ENCODE measurements around the gene UNC13B.

UNC13B gene

DNA sequence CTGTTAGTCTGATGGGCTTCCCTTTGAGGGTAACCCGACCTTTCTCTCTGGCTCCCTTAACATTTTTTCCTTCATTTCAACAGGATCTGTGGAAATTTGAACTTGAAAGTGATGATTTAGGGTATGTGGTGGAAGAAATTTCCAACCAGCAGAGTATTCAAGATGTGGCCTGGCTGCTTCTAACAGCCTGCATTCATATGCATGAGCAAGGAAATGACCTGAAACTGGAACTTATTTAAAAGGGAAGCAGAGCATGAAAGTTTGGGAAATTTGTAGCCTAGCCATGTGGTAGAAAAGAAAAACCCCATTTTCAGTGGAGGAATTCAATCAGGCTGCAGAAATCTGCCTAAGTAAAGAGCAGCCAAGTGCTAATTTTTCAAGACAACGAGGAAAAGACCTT, 41.7 kb downstream of the UNC13B start:
- Histone ChIP-seq H3K9ac (ENCODE audit: insufficient read length, low read depth) (no peak overlapping the region), H3K27me3 (ENCODE audit: insufficient read depth, insufficient read length) (no peaks in the 10 kb centered on the region), H3K4me1 (ENCODE audit: insufficient read depth, insufficient read length) (no peaks in the 10 kb centered on the region), H3K9me3 (ENCODE audit: insufficient read depth, low read length) (peaks cover 32% of the 10 kb centered on the region), H3K36me3 (ENCODE audit: insufficient read depth, insufficient read length, low read length) (no peaks in the 10 kb centered on the region), H3K4me3 (ENCODE audit: insufficient read length, low read depth) (no peak overlapping the region)
- TF ChIP-seq ZNF274 (IDR thresholded peaks at IDR 0.05; ENCODE audit: low read depth, low read length) (no peak), SUZ12 (IDR thresholded peaks at IDR 0.05; ENCODE audit: extremely low read depth, insufficient read depth, insufficient read length) (no peak), YY1 (IDR thresholded peaks at IDR 0.05; ENCODE audit: insufficient read depth, insufficient read length) (no peak)
- DNase-seq (ENCODE audit: low read depth, low spot score) = no peak

DNA sequence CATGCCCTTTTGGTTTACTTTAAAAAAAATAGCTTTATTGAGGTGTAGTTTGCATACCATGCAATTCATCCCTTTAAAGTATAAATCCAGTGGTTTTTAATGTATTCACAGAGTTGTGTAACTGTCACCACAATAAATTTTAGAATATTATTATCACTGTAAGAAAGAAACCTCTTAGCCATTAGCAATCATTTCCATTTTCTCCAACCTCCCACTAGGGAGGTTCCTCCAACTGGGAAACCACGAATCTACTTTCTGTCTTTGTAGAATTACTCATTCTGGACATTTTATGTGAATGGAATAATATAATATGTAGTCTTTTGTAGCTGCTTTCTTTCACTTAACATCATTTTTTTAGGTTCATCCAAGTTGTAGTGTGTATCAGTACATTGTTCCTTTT, 43.5 kb downstream of the UNC13B start:
- H3K9ac ChIP-seq (ENCODE audit: insufficient read length, low read depth) = no peak overlapping the region
- no peak for DNase-seq (ENCODE audit: low read depth, low spot score)
- no peaks in the 10 kb centered on the region for H3K27me3 ChIP-seq (ENCODE audit: insufficient read depth, insufficient read length)
- no peaks in the 10 kb centered on the region for H3K36me3 ChIP-seq (ENCODE audit: insufficient read depth, insufficient read length, low read length)
- no peaks in the 10 kb centered on the region for H3K4me1 ChIP-seq (ENCODE audit: insufficient read depth, insufficient read length)
- peaks cover 32% of the 10 kb centered on the region for H3K9me3 ChIP-seq (ENCODE audit: insufficient read depth, low read length)
- H3K4me3 ChIP-seq (ENCODE audit: insufficient read length, low read depth) = no peak overlapping the region
- TF ChIP-seq ZNF274 (IDR thresholded peaks at IDR 0.05; ENCODE audit: low read depth, low read length) (no peak), YY1 (IDR thresholded peaks at IDR 0.05; ENCODE audit: insufficient read depth, insufficient read length) (no peak), SUZ12 (IDR thresholded peaks at IDR 0.05; ENCODE audit: extremely low read depth, insufficient read depth, insufficient read length) (no peak)

DNA sequence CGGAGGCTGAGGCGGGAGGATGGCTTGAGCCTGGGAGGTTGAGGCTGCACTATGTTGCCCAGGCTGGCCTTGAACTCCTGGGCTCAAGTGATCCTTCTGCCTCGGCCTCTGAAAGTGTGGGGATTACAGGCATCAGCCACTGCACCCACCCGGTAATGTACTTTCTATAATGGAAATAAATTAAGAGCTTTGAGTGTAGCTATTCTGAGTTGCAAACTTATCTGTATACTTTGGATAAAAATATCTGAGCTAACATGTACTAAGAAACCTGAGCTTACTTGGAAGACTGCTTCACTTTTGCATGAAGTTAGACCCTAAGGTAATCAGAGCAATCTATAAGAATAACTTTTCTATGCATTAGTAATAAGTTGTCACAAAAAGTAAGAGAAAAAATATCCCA, 50.0 kb downstream of the UNC13B start:
- H3K4me1 ChIP-seq (ENCODE audit: insufficient read depth, insufficient read length) = no peaks in the 10 kb centered on the region
- TF ChIP-seq SUZ12 (IDR thresholded peaks at IDR 0.05; ENCODE audit: extremely low read depth, insufficient read depth, insufficient read length) (no peak), YY1 (IDR thresholded peaks at IDR 0.05; ENCODE audit: insufficient read depth, insufficient read length) (no peak), ZNF274 (IDR thresholded peaks at IDR 0.05; ENCODE audit: low read depth, low read length) (no peak)
- no peaks in the 10 kb centered on the region for H3K36me3 ChIP-seq (ENCODE audit: insufficient read depth, insufficient read length, low read length)
- no peak overlapping the region for H3K4me3 ChIP-seq (ENCODE audit: insufficient read length, low read depth)
- H3K9me3 ChIP-seq (ENCODE audit: insufficient read depth, low read length) = 0 out of 2 replicates have a peak, but pooled peaks cover 4% of the 10 kb centered on the region
- H3K27me3 ChIP-seq (ENCODE audit: insufficient read depth, insufficient read length) = no peaks in the 10 kb centered on the region
- DNase-seq (ENCODE audit: low read depth, low spot score) = no peak
- no peak overlapping the region for H3K9ac ChIP-seq (ENCODE audit: insufficient read length, low read depth)

DNA sequence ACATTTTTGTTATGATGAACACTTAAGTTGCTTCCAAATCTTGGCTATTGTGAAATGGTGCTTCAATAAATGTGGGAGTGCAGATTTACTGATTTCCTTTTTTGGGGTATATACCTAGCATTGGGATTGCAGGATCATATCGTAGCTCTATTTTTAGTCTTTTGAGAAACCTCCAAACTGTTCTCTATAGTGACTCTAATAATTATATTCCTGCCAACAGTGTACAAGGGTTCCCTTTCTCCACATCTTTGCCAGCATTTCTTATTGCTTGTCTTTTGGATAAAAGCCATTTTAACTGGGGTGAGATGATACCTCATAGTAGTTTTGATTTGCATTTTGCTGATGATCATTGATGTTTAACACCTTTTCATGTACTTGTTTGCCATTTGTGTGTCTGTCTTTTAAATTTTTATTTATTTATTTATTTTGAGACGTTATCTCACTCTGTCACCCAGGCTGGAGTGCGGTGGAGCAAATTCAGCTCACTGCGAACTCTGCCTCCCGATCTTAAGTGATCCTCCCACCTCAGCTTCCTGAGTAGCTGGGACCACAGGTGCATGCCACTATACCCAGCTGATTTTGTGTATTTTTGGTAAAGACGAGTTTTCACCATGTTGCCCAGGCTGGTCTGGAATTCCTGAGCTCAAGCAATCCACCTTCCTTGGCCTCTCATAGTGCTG, 59.0 kb downstream of the UNC13B start:
- DNase-seq (ENCODE audit: low read depth, low spot score) = no peak
- H3K27me3 ChIP-seq (ENCODE audit: insufficient read depth, insufficient read length) = no peaks in the 10 kb centered on the region
- H3K9me3 ChIP-seq (ENCODE audit: insufficient read depth, low read length) = peaks cover 24% of the 10 kb centered on the region
- no peak overlapping the region for H3K4me3 ChIP-seq (ENCODE audit: insufficient read length, low read depth)
- TF ChIP-seq ZNF274 (IDR thresholded peaks at IDR 0.05; ENCODE audit: low read depth, low read length) (no peak), SUZ12 (IDR thresholded peaks at IDR 0.05; ENCODE audit: extremely low read depth, insufficient read depth, insufficient read length) (no peak), YY1 (IDR thresholded peaks at IDR 0.05; ENCODE audit: insufficient read depth, insufficient read length) (no peak)
- H3K36me3 ChIP-seq (ENCODE audit: insufficient read depth, insufficient read length, low read length) = no peaks in the 10 kb centered on the region
- H3K9ac ChIP-seq (ENCODE audit: insufficient read length, low read depth) = no peak overlapping the region
- H3K4me1 ChIP-seq (ENCODE audit: insufficient read depth, insufficient read length) = no peaks in the 10 kb centered on the region

DNA sequence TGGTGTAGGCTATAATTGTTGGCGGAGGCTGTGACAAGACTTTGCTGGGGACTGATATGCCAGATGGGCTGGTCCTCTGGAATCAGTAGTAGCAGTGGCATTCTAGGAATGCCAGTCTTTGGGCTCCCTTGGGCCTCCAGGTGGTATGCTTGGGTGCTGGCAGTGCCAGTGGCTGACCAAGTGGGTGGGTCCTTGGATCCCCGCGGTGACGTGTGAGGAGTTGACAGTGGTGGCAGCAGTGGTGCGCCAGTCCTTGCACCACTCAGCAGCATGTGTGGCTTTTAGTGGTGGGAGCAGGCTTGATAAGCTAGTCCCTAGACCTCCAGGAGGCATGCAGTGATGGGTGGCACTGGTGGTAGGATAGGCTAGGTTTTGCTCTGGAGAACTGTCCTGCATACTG, 63.9 kb downstream of the UNC13B start:
- Histone ChIP-seq H3K9me3 (ENCODE audit: insufficient read depth, low read length) (peaks cover 24% of the 10 kb centered on the region), H3K9ac (ENCODE audit: insufficient read length, low read depth) (no peak overlapping the region), H3K4me1 (ENCODE audit: insufficient read depth, insufficient read length) (no peaks in the 10 kb centered on the region), H3K4me3 (ENCODE audit: insufficient read length, low read depth) (no peak overlapping the region), H3K36me3 (ENCODE audit: insufficient read depth, insufficient read length, low read length) (no peaks in the 10 kb centered on the region), H3K27me3 (ENCODE audit: insufficient read depth, insufficient read length) (no peaks in the 10 kb centered on the region)
- no peak for DNase-seq (ENCODE audit: low read depth, low spot score)
- TF ChIP-seq ZNF274 (IDR thresholded peaks at IDR 0.05; ENCODE audit: low read depth, low read length) (no peak), YY1 (IDR thresholded peaks at IDR 0.05; ENCODE audit: insufficient read depth, insufficient read length) (no peak), SUZ12 (IDR thresholded peaks at IDR 0.05; ENCODE audit: extremely low read depth, insufficient read depth, insufficient read length) (no peak)

DNA sequence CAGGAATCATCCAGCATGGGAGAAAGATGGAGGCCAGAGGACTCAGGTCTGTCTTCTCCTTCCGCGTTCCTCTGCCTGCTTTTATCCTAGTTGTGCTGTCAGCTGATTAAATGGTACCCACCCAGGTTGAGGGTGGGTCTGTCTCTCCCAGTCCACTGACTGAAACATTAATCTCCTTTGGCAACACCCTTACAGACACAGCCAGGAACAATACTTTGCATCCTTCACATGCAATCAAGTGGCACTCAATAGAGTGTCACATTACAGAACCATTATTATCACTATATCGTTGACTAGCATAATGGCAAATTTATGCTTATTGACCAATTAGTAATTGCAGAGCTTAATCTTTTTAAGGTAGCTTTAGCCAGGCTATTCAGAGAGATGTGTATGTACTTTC, 64.8 kb downstream of the UNC13B start:
- Histone ChIP-seq H3K9ac (ENCODE audit: insufficient read length, low read depth) (no peak overlapping the region), H3K36me3 (ENCODE audit: insufficient read depth, insufficient read length, low read length) (no peaks in the 10 kb centered on the region), H3K4me3 (ENCODE audit: insufficient read length, low read depth) (no peak overlapping the region), H3K4me1 (ENCODE audit: insufficient read depth, insufficient read length) (no peaks in the 10 kb centered on the region), H3K9me3 (ENCODE audit: insufficient read depth, low read length) (peaks cover 24% of the 10 kb centered on the region), H3K27me3 (ENCODE audit: insufficient read depth, insufficient read length) (no peaks in the 10 kb centered on the region)
- DNase-seq (ENCODE audit: low read depth, low spot score) = no peak
- TF ChIP-seq SUZ12 (IDR thresholded peaks at IDR 0.05; ENCODE audit: extremely low read depth, insufficient read depth, insufficient read length) = no peak
- TF ChIP-seq YY1 (IDR thresholded peaks at IDR 0.05; ENCODE audit: insufficient read depth, insufficient read length) = no peak
- TF ChIP-seq ZNF274 (IDR thresholded peaks at IDR 0.05; ENCODE audit: low read depth, low read length) = no peak

DNA sequence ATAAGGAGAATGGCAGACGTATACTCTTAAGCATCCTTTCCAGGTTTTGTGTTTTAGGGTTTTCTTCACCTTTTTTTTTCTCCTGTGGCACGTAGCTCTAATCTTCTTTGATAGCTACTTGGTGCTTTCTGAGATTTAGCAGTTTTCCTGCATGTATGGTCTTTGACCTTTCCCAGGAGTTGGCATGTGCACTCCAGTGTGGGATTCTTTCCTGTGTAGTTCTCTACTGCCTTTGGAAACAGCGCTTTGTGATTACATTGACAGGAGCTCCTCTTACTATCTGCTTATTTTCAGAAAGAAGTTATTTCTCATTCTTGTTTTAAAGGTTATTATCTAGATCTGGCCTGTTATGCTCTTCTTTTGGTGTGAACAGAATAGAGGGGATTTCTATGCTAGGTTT, 65.5 kb downstream of the UNC13B start:
- Histone ChIP-seq H3K36me3 (ENCODE audit: insufficient read depth, insufficient read length, low read length) (no peaks in the 10 kb centered on the region), H3K4me3 (ENCODE audit: insufficient read length, low read depth) (no peak overlapping the region), H3K27me3 (ENCODE audit: insufficient read depth, insufficient read length) (no peaks in the 10 kb centered on the region), H3K4me1 (ENCODE audit: insufficient read depth, insufficient read length) (no peaks in the 10 kb centered on the region), H3K9me3 (ENCODE audit: insufficient read depth, low read length) (peaks cover 23% of the 10 kb centered on the region), H3K9ac (ENCODE audit: insufficient read length, low read depth) (no peak overlapping the region)
- TF ChIP-seq SUZ12 (IDR thresholded peaks at IDR 0.05; ENCODE audit: extremely low read depth, insufficient read depth, insufficient read length) (no peak), ZNF274 (IDR thresholded peaks at IDR 0.05; ENCODE audit: low read depth, low read length) (no peak), YY1 (IDR thresholded peaks at IDR 0.05; ENCODE audit: insufficient read depth, insufficient read length) (no peak)
- no peak for DNase-seq (ENCODE audit: low read depth, low spot score)
